GM18867 (cell line): ENCODE results near the gene BRI3BP.

Experiments
- ATAC-seq: cut with Tn5 transposase; IDR thresholded peaks from one replicate; pipeline ENCODE4 v1.9.1; 2021; ENCODE audit warnings: mild to moderate bottlenecking, moderate library complexity; ENCODE audit not compliant: unreplicated experiment

Gene BRI3BP, protein sequence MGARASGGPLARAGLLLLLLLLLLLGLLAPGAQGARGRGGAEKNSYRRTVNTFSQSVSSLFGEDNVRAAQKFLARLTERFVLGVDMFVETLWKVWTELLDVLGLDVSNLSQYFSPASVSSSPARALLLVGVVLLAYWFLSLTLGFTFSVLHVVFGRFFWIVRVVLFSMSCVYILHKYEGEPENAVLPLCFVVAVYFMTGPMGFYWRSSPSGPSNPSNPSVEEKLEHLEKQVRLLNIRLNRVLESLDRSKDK

DNA sequence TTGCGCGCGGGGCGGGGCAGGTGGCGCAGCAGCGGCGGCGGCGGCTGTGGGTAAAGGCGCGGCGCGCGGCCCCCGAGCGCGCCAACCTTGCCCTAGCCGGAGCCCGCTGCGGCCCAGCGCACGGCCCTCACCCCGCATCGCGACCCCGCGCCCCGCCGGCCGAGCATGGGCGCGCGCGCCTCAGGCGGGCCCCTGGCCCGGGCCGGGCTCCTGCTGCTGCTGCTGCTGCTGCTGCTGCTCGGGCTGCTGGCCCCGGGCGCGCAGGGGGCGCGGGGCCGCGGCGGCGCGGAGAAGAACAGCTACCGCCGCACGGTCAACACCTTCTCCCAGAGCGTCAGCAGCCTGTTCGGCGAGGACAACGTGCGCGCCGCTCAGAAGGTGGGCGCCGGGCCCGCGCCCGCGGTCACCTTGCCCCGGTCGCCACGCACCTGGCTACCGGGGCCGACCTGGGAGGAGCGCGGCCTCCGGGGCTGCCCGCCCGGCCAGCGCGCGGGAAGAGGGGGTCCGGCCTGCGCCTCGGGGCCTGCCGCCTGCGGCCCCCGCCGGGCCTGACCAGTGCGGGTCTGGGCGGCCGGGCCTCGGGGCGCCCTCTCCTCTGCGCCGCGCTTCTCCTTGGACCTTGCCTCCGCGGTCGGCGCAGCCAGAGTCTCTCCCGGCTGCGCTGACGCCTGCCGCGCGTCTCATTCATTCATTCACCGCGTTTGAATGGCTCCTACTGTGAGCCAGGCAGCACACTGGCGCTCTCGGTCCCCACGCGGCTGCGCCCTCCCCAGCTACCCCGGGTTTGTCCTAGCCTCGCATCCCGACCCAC lies at the start of gene BRI3BP:
Gene BRI3BP (plus strand): TSS at position 20 of the 811 bp plus-strand sequence. CDS start 146 bp downstream, at position 166.
- ATAC-seq, result peak; percentile 62

DNA sequence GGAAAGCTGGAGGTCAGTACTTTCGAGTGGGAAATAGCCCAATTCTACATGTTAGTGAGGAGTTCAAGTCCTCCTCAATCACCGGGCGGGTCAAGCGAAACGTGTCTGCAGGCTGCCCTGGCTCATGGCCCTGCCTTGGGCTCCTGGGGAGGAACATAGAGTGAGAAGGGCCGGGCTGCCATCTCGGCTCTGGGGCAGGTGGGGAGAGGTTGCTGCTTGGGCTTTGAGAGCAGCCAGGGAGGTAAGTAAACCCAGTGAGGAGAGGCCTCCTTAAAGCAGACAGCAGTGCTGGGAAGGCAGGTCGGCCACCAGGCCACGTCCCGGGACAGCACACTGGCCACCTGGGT lies 47.0 kb upstream of the BRI3BP start:
- ATAC-seq, result no peak

DNA sequence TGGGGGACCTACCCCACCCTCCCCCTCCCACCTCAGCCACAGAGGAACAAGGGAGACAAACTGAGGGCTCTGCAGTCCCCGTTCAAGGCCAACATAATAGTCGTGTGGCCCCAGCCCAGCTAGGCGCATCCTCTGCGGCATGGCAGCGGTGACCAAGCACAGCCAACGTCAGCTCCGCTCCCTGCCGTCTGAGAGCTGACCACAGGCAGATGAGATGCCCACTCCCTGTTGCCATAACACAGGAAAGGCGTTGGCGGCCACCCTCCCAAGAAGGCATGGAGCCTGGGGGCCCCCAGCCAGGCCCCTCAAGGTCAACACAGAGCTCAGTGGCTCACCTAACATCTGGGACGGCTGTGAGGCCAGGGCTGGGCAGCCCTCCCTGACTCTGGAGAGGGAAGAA lies 46.4 kb upstream of the BRI3BP start:
- ATAC-seq, result no peak

DNA sequence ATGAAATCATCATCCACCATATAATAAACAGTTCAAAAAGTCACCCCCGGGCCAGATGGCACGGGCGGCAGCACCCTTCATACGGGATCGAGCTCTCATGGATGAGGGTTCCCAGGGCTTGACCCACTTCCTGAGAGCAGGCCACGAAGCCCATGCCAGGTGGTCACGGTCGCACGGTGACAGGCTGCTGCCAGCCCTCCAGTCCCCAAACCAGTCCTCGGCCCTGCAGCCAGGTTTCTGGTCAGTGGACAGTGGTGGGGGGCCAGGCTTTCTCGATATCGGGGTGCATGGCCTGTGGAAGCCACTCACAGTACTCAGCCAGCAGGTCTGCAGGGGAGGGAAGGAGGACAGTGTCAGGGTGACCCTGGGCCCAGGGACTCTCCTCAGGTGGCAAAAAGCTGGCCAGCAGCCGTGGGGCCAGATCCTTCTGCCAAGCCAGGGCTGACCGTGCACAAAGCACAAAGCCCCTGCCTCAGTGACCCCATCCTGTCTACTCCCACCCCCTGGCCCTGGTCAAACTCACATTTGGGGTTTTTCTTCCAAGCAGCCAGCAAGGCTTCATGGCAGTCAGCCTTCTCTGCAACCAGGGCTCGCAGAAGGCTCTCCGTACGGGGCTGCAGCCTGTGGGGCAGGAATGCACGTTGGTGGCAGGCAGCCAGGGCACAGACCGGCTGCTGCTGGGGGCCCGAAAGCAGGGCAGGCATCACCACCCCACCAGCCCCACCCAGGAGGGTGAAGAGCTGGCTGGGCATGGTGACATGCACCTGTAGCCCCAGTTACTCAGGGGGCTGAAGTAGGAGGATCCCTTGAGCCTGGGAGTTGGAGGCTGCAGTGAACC lies 45.7 kb upstream of the BRI3BP start:
- no peak for ATAC-seq

DNA sequence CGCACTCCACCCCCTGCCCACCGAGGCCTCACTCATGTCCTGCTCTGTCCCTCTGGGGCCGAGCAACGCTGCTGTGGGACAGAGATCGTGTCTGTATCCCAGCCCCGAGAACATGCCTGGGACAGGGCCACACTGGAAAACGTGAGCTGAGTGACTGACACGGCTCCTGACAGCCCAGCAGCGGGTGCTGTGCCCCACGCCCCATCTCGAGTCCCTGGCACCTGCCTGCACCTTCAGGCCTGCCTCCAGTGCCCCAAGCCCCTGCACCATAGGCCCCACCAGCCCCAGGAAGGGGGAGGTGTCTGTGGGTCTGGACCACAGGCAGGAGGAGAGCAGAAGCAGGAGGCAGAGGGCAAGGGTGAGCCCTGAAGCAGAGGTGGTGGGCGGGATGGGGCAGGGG lies 44.4 kb upstream of the BRI3BP start:
- ATAC-seq, result no peak

DNA sequence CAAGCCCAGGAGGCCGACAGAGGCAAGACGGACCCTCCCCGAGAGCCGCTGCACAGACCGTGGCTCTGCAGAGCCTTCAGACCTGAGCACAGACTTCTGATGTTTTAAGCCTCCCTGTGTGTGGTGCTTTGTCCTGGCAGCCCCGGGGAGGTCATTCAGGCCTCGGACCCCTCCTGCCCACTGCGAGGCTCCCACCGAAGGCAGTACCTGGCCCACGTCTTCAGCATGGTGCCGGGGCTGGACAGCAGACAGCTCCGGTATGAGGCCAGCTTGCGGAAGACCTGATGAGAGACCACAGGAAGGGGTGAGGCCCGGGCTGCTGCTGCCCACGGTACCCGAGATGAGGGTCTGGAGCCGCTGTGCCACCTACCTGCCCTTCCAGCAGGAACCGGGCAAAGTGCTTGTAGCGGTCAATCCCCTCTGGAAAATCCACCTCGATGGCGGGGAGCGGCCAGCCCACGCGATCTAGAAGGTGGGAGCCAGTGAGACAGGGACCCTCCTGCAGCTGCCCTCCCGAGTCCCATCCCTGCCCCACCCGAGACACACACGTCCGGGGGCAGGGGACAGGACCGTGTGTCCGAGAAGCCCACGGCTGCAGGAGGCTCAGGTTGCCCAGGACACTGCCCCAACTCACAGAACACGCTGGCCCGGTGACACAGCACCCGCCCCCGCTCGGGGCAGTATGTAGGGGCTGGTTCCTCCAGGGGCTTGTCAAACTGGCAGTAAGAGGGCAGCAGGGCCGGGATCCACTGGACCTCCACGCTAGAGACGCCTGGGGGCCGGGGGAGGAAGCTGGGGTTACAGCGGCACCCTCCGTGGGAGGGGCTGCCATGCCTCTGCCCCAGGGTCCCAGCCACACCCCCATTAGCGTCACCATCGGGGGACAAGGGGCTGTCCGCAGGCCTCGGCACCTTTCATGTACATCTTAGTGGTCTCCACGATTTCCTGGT lies 43.4 kb upstream of the BRI3BP start:
- ATAC-seq, result no peak

DNA sequence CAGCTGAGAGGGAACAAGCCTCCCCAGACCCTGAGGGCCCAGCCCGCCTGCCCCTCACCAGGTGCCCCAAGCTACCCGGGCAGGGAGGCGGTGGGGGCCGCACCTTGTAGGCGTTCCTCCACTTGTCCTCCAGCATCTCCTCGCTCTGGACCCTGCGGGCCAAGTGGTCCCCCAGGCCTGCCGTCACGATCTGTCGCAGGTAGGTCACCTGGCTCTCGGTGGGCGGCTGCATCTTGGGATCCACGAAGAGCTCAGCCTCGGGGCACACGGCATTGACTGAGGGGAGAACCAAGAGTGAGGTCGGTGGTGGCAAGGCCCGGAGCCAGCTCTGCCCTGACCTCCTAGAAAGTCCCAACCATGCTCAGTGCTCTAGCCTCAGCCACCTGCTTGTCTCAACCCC lies 41.1 kb upstream of the BRI3BP start:
- ATAC-seq, result no peak

DNA sequence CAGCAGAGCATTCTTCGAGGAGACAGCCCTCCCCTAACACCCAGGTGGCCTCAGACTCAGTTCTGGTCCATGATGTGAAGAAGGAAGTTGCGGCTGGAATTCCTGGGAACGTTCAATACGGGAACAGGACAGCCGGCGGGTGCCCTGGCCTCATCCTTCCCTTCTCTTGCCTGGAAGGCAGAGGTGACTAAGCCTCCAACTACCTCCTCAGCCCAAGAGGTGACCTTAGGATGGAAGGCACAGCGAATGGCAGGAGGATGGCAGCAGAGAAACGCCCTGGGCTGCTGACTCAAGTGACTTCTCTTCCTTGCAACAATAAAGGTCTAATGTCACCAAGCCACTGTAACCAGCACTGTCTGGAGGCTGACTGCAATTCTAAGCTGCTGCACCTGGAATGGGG lies 40.6 kb upstream of the BRI3BP start:
- ATAC-seq, result no peak

DNA sequence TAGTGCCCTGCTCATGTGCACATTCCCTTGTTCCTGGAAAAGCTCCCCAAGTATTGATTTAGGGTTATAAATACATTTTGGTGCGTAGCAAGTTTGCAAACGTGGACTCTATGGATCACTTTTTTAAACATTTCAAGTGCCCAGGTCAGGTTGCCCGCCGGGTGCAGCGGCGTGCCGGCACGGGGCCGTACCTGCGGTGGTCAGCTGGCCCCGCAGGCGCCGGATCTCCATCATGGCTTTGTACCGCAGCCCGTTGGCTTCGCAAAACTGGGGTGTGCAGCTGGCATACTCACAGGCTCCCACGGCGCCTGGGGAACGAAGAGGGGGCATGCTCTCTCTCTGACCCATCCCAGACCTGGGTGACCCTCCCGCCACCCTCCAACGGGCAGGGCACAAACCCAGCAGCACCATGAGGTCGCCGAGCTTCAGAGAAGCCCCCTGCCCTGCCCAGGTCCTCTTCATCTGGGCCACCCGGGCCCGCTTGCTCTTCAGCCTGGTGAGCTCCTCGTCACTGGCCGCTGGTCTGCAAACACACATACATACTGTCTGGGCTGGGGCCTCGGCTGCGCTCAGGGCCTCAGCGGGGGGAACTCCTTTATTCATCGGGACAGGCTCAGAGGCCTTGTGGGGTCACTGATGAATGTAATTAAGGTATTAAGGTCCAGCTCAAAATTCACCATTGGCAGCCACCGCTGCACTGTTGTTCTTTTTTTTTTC lies 39.6 kb upstream of the BRI3BP start:
- ATAC-seq, result no peak

DNA sequence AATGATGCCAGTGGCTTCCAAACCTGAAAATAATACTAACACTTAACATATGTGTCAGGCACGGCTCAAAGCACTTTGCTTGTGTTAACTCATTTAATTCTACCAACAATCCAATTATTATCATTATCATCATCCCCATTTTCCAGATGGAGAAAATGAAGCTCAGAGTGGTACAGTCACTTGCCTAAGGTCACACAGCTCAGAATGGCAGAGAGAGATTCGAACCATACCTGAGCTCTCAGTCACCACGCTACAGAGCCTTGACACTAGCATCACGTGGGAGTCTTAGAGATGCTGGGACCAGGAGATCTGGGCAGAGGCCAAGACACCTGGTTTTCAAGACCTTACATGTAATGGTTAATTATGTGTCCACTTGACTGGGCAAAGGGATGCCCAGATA lies 38.7 kb upstream of the BRI3BP start:
- ATAC-seq, result no peak

DNA sequence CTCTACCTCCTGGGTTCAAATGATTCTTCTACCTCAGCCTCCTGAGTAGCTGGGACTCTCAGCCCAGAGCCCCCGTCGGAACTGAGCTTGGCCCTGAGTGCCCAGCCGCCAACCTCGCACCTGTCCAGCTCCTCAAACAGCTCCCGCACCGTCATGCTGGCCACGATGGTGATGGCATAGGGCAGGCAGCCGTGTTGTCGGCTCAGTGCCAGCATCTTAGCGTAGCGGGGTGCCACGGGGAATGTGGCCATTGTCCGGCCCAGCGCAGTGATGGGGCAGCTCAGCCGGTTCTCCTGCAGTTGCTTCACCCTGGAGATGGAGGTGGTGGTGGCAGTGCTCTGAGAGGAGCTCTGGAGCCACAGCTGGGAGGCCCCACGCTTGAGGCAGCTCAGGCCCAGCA lies 36.9 kb upstream of the BRI3BP start:
- no peak for ATAC-seq

DNA sequence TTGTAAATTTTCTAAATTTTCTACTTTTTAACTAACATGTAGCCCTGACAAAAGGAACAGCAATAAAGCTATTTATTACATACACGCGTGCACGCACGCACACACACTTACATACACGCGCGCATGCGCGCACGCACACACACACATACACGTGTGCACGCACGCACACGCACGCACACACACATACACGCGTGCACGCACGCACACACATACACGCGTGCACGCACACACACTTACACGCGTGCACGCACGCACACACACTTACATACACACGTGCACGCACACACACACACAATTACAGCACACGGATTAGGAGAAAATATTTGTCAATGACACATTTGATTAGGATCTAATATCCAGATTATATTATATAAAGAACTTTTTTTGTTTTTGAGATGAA lies 32.4 kb upstream of the BRI3BP start:
- no peak for ATAC-seq

DNA sequence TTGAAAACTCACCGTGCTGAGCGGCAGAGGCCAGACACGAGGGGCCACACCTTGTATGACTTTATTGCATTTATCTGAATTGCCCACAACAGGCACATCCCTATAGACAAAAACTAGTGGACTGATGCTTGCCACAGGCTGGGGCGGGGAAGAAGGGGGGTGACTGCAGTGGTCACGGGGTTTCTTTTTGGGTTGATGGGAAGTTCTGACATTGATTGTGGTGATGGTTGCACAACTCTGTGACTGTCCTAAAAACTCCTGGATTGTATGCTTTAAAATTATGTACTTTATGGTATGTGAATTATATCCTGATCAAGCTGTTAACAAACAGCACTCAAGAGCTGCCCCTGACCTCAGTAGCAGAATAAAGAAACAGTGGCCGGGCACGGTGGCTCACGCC lies 30.2 kb upstream of the BRI3BP start:
- ATAC-seq, result no peak

DNA sequence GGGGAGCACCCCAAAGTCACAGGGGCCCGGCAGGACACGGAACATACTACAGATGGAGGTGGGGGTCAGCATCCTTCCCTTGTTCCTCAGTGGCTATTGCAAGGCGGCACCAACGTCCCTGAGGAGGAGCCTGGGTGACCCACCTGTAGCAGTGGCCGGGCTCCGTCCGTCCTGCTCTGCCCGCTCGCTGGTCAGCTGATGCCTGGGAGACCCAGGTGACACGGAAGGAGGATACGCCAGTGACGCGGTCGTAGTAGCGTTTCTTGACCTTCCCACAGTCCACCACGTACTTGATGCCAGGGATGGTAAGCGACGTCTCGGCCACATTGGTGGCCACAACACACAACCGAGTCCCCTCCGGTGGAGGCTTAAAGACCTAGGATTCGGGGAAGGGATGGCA lies 29.2 kb upstream of the BRI3BP start:
- ATAC-seq, result no peak

DNA sequence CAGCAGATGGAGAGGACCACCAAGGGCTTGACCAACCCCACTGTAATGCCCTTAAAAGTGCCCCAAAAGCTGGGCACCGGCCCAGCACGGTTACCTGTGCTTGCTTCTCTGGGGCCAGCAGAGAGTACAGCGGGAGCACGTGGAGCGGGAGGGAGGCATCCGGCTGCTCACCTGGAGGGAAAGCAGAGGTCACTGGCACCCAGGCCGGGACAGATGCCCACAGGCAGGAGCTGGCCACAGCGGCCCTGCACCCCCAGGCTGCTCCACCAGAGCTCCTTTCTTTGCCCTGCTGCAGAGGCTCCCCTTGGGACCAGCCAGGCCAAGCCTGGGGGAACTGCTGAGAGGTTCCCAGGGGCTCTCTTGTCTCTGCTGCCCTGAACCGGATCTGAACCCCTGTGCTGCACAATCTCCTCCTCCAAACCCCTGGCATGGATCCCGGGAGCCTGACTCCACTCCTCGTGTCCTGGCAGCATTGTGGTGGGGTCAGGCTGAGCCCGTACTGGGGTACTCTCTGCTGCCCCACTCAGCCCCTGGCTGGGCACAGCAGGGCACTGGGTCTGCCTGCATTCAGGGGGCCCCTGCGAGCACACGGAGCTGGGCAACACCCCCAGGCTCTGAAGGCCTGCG lies 28.5 kb upstream of the BRI3BP start:
- no peak for ATAC-seq

DNA sequence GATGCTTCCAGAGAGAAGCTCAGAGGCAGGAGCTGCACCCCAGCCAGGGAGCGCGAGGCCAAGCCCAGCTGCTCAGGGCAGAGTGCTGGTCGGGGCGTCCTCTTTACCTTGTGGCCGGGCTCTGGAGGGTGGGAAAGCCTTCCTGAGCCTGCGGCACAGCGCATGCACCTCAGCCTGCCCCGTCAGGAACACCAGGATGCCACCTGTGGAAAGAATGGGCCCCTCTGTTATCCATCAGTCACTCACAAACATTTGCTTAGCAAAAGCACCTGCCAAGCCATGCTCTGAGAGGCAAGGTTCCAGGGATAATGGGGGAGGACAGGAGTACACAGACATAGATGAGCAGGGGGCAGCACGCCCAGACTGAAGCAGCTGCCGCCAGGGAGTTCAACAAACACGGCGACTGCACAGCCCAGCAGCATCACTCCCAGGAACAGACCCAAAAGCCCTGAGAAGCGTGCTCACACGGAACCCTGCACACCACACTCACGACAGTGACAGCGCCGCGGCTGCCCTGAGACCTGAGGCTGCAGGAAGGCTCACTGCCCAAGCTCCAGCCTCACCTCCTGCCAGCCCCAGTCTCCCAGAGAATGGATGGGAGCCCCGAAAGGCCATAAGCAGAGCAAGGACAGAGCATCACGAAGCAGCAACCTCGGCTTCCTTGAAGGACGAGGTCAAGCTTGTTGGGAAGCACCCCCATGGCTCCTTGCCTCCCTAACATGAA lies 26.3 kb upstream of the BRI3BP start:
- no peak for ATAC-seq

DNA sequence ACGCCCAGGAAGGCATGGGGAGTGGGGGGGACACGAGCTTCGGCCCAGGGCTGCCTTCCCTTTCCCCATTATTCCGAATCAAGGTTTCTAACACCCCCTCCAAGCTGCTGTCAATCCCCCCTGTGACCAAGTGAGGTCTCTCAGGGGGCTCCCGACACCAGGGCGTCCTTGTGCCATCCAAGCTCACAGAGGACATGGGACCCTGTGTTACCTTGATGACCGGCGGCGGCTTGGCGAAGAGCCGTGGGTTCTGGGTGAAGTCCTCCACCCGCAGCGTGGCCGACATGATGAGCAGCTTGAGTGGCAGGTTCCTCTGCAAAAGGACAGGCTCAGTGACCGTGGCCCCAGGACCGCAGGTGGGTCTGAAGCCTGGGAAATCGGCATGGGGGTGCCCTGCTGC lies 24.8 kb upstream of the BRI3BP start:
- ATAC-seq, result no peak

DNA sequence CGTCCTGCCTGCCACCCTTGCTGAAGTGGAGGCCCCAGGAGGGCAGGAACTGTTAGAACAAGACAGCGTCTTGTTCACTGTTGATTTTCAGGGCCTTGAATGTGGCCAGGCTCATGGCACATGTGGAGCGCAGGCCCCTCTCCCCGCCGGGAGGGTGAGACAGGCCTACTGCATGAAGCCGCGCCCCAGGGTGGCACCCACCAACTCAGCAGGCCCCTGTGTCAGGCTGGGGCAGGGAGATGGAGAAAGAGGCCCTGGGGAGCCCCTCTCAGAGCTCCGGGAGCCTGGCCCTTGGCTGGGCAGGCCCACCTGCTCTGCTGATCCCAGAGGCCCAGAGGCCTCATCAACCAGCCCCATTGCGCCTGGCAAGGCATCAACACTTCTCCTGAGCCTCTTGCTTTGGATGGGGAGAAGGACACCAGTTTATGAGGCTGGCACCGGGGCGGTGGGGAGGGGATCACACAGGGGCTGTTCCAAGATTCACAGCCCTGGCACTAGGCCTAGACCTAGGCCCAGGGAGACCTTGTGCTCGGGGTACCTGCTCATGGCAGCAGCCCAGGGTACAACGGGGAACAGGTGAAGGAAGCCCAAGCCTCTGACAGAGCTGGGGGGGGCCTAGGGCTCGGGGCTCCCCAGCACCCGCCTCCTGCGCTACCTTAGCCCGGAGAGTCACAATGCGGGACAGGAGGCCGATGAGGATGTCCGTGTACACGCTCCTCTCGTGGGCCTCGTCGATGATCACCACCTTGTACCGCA lies 22.6 kb upstream of the BRI3BP start:
- ATAC-seq, result no peak
